Esophagus muscularis mucosa (tissue), 3 donors: ENCODE measurements around the gene PPP1R14B.

Experiments
- POLR2A ChIP-seq: fragments of 450-650 bp; IDR thresholded peaks from one replicate; pipeline ENCODE4 v1.6.1; 2017; ENCODE audit warnings: antibody characterized with exemption, moderate library complexity, mild to moderate bottlenecking, low read depth
- POLR2AphosphoS5 ChIP-seq, 2 donors: sonication (generic); formaldehyde crosslinking; IDR thresholded peaks; one replicate each; pipeline ENCODE4 v1.6.1; 2017; ENCODE audit warnings: antibody characterized with exemption in 2 of 2
- TF ChIP-seq, protein P1 (sequence below), 3 experiments: fragments of 200-600 bp in 2 of 3; fragments of 450-650 bp in 1 of 3; sonication (generic) in 2 of 3; IDR thresholded peaks; one replicate each; pipeline ENCODE4 v1.5.1; 2017 to 2019; ENCODE audit warnings: antibody characterized with exemption in 3 of 3, mild to moderate bottlenecking in 2 of 3, moderate library complexity in 1 of 3

DNA sequence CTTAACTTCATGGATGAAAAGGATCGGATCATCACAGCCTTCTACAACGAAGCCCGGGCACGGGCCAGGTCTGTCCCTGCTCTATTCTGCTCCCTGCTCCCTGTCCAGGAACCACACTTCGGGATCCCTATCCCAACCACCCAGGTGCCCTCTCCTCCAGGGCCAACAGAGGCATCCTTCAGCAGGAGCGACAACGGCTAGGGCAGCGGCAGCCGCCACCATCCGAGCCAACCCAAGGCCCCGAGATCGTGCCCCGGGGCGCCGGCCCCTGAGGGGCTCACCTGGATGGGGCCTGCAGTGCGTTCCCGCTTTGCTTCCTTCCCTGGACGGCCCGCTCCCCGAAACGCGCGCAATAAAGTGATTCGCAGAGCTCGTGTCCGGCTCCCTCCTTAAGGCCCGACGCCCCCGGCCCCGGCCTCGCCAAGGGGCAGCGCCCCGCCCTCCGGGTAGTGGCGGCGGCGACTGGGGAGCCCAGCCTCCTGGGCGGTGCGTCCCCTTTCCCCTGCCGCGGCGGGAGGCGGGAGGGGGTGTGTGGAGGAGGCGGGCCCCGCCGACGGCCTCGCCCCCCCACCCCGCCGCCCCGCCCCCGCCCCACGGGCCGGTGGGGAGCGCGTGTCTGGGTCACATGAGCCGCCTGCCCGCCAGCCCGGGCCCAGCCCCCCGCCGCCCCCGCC is 12.7 kb downstream of the PPP1R14B start, which contains the start of gene VEGFB:
- TF ChIP-seq, protein P1, sequence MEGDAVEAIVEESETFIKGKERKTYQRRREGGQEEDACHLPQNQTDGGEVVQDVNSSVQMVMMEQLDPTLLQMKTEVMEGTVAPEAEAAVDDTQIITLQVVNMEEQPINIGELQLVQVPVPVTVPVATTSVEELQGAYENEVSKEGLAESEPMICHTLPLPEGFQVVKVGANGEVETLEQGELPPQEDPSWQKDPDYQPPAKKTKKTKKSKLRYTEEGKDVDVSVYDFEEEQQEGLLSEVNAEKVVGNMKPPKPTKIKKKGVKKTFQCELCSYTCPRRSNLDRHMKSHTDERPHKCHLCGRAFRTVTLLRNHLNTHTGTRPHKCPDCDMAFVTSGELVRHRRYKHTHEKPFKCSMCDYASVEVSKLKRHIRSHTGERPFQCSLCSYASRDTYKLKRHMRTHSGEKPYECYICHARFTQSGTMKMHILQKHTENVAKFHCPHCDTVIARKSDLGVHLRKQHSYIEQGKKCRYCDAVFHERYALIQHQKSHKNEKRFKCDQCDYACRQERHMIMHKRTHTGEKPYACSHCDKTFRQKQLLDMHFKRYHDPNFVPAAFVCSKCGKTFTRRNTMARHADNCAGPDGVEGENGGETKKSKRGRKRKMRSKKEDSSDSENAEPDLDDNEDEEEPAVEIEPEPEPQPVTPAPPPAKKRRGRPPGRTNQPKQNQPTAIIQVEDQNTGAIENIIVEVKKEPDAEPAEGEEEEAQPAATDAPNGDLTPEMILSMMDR (IDR thresholded peaks at IDR 0.05), result no peak
- TF ChIP-seq POLR2AphosphoS5 (IDR thresholded peaks at IDR 0.05) (peak; percentile 61 to 79), POLR2A (no peak)
